ENCODE results near the gene KCNJ5.

KCNJ5 gene

DNA sequence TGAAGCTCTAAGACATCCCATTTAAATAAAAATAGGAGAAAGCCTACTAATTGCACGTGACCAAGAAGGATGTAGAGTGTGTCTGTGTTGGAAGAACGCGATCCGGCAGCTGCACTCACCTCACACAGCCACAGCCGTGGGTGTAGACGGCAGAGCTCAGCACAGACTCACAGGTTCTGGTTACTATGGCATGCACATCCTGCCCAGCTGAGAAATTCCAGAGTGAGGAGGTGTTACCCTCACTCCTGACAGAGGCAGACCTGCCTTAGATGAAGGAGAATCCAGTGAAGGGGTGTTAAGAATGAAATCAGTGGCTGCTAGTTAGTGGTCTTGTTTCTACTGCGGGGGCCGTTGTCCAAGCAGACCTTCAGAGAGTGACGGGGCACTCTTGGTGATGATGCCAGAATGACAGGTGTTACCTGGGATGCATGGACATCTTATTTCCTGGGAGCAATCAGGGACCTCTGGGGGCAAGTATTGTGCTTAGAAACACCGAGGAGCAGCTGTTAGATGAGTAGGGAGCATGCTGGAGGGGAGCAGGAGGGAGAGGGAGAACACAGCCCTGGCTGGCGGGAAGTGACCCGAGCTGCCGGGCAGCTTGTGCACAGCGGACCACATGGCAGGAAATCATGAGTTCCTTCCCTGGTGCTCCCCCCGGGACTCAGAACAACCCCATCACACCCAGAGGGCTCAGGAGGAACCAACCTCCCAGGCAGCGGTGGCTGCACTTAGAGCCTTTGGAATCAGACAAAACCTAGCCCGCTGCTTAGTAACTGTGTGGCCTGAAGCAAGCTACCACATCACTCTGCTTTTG is 12.3 kb downstream of the KCNJ5 start:
- Histone ChIP-seq H3K36me3 (no peaks in the 10 kb centered on the region), H3K4me1 (ENCODE audit: control insufficient read depth in 1 of 2, insufficient read depth in 1 of 2, low read depth in 1 of 2, low read length in 1 of 2) (peaks cover 0 to 15% of the 10 kb centered on the region in 2 experiments), H3K27me3 (peaks cover 65% of the 10 kb centered on the region), H3K9me3 (no peaks in the 10 kb centered on the region), H3K4me3 (ENCODE audit: low read depth in 1 of 2, low read length in 1 of 2) (no peak overlapping the region), H3K27ac (no peak overlapping the region)
- no peak for TF ChIP-seq CTCF (IDR thresholded peaks at IDR 0.05)

DNA sequence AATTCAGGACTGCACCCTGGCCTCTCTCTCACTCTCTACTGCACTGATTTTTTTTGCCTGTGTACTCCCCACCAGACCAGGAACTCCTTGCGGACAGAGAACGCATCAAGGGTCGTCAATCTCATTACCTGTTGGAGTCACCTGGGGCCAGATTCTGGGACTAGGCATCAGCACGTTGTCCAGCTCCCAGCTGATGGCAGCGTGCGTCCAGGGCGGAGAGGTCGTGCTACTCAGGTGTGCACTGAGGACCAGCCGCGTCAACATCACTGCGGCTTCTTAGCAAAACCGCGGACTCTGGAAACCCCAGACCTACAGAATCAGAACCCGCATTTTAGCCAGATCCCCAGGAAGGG is 13.1 kb downstream of the KCNJ5 start:
- Histone ChIP-seq H3K4me1 (ENCODE audit: control insufficient read depth in 1 of 2, insufficient read depth in 1 of 2, low read depth in 1 of 2, low read length in 1 of 2) (peaks cover 0 to 15% of the 10 kb centered on the region in 2 experiments), H3K27ac (no peak overlapping the region), H3K27me3 (peaks cover 74% of the 10 kb centered on the region), H3K4me3 (ENCODE audit: low read depth in 1 of 2, low read length in 1 of 2) (no peak overlapping the region), H3K9me3 (no peaks in the 10 kb centered on the region), H3K36me3 (no peaks in the 10 kb centered on the region)
- no peak for TF ChIP-seq CTCF (IDR thresholded peaks at IDR 0.05)

- H3K36me3 ChIP-seq: no peaks in the 10 kb centered on the region
- no peak overlapping the region for H3K27ac ChIP-seq
- no peaks in the 10 kb centered on the region for H3K9me3 ChIP-seq
- H3K4me3 ChIP-seq (ENCODE audit: low read depth in 1 of 2, low read length in 1 of 2): peak overlapping the region in 1 of 2 experiments; percentile 57
- peaks cover 0 to 15% of the 10 kb centered on the region in 2 experiments for H3K4me1 ChIP-seq (ENCODE audit: control insufficient read depth in 1 of 2, insufficient read depth in 1 of 2, low read depth in 1 of 2, low read length in 1 of 2)
- TF ChIP-seq CTCF (IDR thresholded peaks at IDR 0.05): no peak
- H3K27me3 ChIP-seq: peaks cover 74% of the 10 kb centered on the region
These were observed 13.6 kb downstream of the KCNJ5 start for GRCh38 chr11:128904656-128905344.

DNA sequence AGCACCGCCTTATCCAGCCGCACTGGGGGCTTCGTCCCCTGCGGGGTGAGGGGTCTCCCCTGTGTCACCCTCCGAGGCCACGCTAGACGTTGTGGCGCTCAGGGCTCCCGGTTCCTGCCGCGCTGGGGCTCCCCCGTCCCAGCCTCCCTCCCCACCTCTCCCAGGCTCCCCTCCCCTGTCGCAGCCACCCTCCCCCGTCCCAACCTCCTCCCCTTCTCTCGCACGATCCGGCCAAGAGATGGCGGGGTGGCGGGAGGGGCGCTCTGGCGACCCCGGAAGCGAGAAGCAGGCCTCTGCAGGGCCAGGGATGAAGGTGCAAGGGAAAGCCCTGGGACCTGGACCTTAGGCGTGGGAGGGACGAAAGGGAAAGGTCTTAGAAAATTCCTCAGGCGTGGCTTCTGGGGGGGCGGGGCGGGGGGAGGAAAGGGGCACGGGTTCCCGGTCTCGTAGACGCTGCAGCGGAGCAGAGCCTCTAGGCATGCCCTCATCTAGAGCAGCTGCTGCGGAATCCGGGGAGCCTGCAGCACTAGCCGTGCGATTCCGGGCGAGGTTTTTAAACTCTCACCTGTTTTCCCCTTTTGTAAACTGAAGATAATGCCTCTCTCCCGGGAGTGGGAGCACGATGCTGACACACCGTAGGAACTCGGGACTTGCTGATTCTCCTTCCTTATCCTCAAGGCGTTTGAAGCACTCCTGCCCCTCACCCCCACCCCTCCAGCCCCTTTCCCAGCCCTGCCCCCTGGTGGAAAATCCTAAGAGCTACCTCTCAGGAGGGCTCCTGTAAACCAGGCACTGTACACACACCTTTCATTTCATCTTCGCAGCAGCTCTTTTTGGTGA is 14.4 kb downstream of the KCNJ5 start:
- no peak overlapping the region for H3K27ac ChIP-seq
- no peaks in the 10 kb centered on the region for H3K9me3 ChIP-seq
- peak overlapping the region in 1 of 2 experiments; percentile 57 for H3K4me3 ChIP-seq (ENCODE audit: low read depth in 1 of 2, low read length in 1 of 2)
- peaks cover 74% of the 10 kb centered on the region for H3K27me3 ChIP-seq
- no peaks in the 10 kb centered on the region for H3K36me3 ChIP-seq
- H3K4me1 ChIP-seq (ENCODE audit: control insufficient read depth in 1 of 2, insufficient read depth in 1 of 2, low read depth in 1 of 2, low read length in 1 of 2): peaks cover 0 to 15% of the 10 kb centered on the region in 2 experiments
- no peak for TF ChIP-seq CTCF (IDR thresholded peaks at IDR 0.05)

DNA sequence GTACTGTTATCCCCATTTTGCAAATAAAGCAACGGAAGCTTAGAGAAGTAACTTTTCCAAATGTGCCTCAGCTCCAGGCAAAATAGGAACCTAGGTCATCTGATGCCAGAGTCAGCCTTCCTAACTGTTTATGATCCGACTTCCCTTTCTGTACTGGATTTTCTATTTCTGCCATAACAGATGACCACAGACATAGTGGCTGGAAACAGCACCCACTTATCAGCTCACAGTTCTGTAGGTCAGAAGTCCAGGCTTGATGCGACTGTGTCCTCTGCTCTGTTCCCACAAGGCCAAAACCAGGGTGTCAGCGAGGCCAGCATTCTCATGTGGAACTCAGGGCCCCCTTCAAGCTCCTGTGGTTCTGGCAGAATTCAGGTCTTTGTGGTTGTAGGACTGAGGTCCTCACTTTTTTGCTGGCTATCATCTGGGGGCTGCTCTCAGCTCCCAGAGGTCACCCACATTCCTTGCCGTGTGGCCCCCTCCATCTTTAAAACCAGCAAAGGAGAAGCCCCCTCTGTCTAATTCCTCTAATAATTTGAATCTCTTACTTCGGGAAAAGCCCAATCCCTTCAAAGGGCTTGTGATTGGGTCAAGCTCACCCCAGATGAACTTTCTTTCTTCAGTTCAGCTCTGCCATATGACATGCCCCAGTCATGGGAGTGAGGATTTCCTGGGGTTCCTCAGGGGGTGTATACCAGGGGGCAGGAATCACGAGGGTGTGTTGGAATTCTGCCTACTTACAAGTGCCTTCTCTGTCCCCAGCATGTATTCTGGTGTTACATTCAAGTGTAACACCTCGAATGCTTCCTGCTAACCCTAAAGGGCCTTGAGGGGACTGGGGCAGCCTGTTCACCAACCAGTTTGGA is 15.3 kb downstream of the KCNJ5 start:
- H3K36me3 ChIP-seq: no peaks in the 10 kb centered on the region
- H3K4me3 ChIP-seq (ENCODE audit: low read depth in 1 of 2, low read length in 1 of 2): peak overlapping the region in 1 of 2 experiments; percentile 57
- TF ChIP-seq CTCF (IDR thresholded peaks at IDR 0.05): no peak
- H3K4me1 ChIP-seq (ENCODE audit: control insufficient read depth in 1 of 2, insufficient read depth in 1 of 2, low read depth in 1 of 2, low read length in 1 of 2): peaks cover 0 to 15% of the 10 kb centered on the region in 2 experiments
- peaks cover 74% of the 10 kb centered on the region for H3K27me3 ChIP-seq
- no peaks in the 10 kb centered on the region for H3K9me3 ChIP-seq
- H3K27ac ChIP-seq: no peak overlapping the region
